Measurements from ENCODE around the gene SDF4. TPM values are rescaled to one million over a fixed set of nuclear protein-coding genes. Genes with fewer than 3 reads are reported as not detected.

SDF4 gene
- total and polyA plus RNA-seq, 8 donors: 68.3 to 99.4 (median 74.8) TPM

- Histone ChIP-seq H3K27ac (no peak overlapping the region), H3K36me3 (no peaks in the 10 kb centered on the region), H3K9me3 (no peaks in the 10 kb centered on the region), H3K27me3 (no peaks in the 10 kb centered on the region), H3K4me1 (no peaks in the 10 kb centered on the region), H3K4me3 (no peak overlapping the region)
- FAIRE-seq: no peak
- intact Hi-C loops (cut with DNase I): no loop called here
- TF ChIP-seq CTCF (IDR thresholded peaks at IDR 0.05): no peak
- no peak for ATAC-seq
- 92 to 95% methylated on average over 26 of the region's 26 CpGs for WGBS, 2 donors
- peak in 2 of 6 donors; percentile 21 to 62 for DNase-seq
Measured at GRCh38 chr1:1181129-1181937, 50.5 kb downstream of the SDF4 start.

- Histone ChIP-seq H3K9me3 (no peaks in the 10 kb centered on the region), H3K36me3 (no peaks in the 10 kb centered on the region), H3K4me1 (no peaks in the 10 kb centered on the region), H3K4me3 (no peak overlapping the region), H3K27ac (no peak overlapping the region), H3K27me3 (no peaks in the 10 kb centered on the region)
- TF ChIP-seq CTCF (IDR thresholded peaks at IDR 0.05): no peak
- 85 to 91% methylated on average over 39 to 51 of the region's 51 CpGs for WGBS, 2 donors
- peak in 3 of 6 donors; percentile 32 to 69 (median 54) for DNase-seq
- FAIRE-seq: no peak
- intact Hi-C loops (cut with DNase I): no loop called here
- no peak for ATAC-seq
Measured at GRCh38 chr1:1179983-1180861, 51.6 kb downstream of the SDF4 start.

GRCh38 chr1:1179346-1179982, 52.3 kb downstream of the SDF4 start:
- no peaks in the 10 kb centered on the region for H3K27me3 ChIP-seq
- H3K27ac ChIP-seq: no peak overlapping the region
- H3K4me3 ChIP-seq: no peak overlapping the region
- no peaks in the 10 kb centered on the region for H3K36me3 ChIP-seq
- TF ChIP-seq CTCF (IDR thresholded peaks at IDR 0.05): no peak
- FAIRE-seq (no peak), DNase-seq (peak in 5 of 6 donors; percentile 2 to 75 (median 27)), ATAC-seq (no peak)
- H3K9me3 ChIP-seq: no peaks in the 10 kb centered on the region
- WGBS, 2 donors: 91 to 92% methylated on average over 25 of the region's 25 CpGs
- no peaks in the 10 kb centered on the region for H3K4me1 ChIP-seq
- intact Hi-C loops (cut with DNase I): no loop called here

GRCh38 chr1:1178794-1179331, 52.9 kb downstream of the SDF4 start:
- H3K4me1 ChIP-seq: no peaks in the 10 kb centered on the region
- H3K4me3 ChIP-seq: no peak overlapping the region
- no peaks in the 10 kb centered on the region for H3K9me3 ChIP-seq
- ATAC-seq (no peak), FAIRE-seq (no peak), DNase-seq (peak in 4 of 6 donors; percentile 7 to 75 (median 36))
- H3K27ac ChIP-seq: no peak overlapping the region
- no peaks in the 10 kb centered on the region for H3K27me3 ChIP-seq
- H3K36me3 ChIP-seq: no peaks in the 10 kb centered on the region
- WGBS, 2 donors: 93% methylated on average over 26 to 32 of the region's 32 CpGs
- intact Hi-C loops (cut with DNase I): no loop called here
- TF ChIP-seq CTCF (IDR thresholded peaks at IDR 0.05): no peak

Measured in pancreas (tissue), 10 donors.